Retina (tissue), 1 donor: ENCODE measurements around the gene DMTF1.
"Not testable (repeated sequence)": the region's sequence is repeated elsewhere in the genome, so short reads cannot be mapped to it uniquely, and the experiment has no call there.

Experiments used
- DNase-seq: peaks from one replicate; pipeline ENCODE4 v3.0.0-alpha.2; 2016

DMTF1 gene

DNA sequence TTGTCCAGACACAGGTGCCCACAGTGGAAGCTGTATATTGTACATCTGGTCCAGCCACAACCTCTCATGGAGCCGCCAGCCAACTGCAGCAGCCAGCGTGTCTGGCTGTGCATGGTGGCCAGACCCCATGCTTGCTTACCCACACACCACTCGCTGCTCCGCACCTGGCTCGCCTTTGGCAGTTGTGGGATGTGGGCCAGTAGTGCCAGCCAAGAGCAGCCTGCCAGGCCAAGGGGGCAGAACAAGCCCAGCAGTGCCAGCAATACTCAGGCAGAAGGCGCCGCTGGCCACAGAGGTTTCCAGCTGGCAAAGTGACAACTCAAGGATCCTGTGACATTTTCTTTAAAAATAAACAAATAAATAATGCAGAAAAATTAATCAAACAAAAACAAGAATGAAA is 79.0 kb downstream of the DMTF1 start:
- no peak for DNase-seq

DNA sequence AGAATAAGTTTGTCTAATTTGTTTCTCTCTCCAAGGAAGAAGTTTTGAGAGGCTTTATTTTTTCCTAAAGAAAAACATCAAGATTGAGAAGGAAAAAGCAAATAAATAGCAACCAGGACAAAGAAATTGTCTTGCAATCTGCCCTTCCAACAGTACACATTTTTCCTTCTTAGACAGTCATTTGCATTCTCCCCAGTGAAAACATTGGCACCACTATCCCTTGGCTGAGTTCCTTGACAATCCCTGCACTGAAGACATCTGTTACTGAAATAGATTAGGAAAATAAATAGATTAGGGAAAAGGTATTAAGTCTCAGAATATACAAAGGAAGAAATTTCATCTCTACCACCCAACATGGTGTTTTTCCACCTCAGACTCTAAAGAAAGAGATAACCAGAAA is 79.5 kb downstream of the DMTF1 start:
- no peak for DNase-seq

DNA sequence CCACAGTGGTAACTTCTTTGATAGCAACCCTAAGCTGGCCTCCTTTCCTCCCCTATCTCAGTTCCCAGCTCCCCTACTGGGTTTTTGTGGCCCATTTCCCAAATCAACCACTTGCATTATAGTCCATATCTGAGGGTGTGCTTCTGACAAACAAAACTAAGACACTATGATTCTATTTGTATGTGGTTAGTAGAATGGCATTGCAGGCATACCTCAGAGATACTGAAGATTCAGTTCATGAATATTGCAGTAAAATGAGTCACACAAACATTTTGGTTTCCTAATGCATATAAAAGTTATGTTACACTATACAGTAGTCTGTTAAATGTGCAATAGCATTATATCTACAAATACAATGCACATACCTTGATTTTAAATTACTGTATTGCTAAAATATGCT is 82.7 kb downstream of the DMTF1 start:
- no peak for DNase-seq

DNA sequence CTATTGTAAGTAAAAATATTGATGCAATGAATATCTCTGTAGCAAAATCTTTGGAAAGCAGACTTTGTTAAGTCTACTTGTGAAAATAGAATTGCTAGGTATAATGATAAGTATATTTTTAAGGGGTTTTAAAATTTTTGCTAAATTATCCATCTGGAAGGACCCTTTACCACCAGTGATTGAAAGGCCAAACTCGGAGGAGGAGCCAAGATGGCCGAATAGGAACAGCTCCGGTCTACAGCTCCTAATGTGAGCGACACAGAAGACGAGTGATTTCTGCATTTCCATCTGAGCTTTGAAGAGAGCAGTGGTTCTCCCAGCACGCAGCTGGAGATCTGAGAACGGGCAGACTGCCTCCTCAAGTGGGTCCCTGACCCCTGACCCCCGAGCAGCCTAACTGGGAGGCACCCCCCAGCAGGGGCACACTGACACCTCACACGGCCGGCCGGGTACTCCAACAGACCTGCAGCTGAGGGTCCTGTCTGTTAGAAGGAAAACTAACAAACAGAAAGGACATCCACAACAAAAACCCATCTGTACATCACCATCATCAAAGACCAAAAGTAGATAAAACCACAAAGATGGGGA is 86.3 kb downstream of the DMTF1 start:
- DNase-seq = not testable (repeated sequence)

DNA sequence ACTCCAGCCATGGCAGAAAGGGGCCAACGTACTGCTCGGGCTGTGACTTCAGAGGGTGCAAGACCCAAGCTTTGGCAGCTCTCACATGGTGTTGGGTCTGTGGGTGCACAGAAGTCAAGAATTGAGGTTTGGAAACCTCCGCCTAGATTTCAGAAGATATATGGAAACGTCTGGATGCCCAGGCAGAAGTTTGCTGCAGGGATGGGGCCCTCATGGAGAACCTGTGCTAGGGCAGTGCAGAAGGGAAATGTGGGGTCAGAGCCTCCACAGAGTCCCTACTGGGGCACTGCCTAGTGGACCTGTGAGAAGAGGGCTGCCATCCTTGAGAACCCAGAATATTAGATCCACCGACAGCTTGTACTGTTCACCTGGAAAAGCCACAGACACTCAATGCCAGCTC is 93.4 kb downstream of the DMTF1 start:
- DNase-seq = not testable (repeated sequence)
